ENCODE data around the gene IFNK.

DNA sequence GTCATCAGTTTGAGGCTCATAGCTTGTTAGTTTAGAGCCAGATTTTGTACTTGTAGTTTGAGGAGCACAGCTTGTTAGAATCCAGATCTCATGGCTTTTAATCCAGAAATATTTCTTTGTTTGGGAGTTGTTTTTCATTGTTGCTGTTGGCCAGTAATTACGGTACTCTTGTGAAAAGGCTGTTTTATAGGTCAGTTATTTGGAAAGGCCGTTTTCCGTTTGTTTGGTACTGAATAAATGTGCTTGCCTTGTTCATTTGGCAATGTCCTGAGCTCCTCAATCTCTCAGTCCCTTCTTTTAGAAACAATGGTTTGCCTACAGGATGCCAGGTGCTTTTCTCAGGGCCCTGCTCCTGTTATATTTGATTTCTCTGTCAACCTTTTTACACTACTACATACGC lies 10.0 kb downstream of the IFNK start:
- TF ChIP-seq, protein P1, sequence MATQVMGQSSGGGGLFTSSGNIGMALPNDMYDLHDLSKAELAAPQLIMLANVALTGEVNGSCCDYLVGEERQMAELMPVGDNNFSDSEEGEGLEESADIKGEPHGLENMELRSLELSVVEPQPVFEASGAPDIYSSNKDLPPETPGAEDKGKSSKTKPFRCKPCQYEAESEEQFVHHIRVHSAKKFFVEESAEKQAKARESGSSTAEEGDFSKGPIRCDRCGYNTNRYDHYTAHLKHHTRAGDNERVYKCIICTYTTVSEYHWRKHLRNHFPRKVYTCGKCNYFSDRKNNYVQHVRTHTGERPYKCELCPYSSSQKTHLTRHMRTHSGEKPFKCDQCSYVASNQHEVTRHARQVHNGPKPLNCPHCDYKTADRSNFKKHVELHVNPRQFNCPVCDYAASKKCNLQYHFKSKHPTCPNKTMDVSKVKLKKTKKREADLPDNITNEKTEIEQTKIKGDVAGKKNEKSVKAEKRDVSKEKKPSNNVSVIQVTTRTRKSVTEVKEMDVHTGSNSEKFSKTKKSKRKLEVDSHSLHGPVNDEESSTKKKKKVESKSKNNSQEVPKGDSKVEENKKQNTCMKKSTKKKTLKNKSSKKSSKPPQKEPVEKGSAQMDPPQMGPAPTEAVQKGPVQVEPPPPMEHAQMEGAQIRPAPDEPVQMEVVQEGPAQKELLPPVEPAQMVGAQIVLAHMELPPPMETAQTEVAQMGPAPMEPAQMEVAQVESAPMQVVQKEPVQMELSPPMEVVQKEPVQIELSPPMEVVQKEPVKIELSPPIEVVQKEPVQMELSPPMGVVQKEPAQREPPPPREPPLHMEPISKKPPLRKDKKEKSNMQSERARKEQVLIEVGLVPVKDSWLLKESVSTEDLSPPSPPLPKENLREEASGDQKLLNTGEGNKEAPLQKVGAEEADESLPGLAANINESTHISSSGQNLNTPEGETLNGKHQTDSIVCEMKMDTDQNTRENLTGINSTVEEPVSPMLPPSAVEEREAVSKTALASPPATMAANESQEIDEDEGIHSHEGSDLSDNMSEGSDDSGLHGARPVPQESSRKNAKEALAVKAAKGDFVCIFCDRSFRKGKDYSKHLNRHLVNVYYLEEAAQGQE (IDR thresholded peaks at IDR 0.05; ENCODE audit: low read depth, low read length) = no peak
- TF ChIP-seq FOXM1 (IDR thresholded peaks at IDR 0.05; ENCODE audit: low read depth) = no peak
- TF ChIP-seq, protein P2, sequence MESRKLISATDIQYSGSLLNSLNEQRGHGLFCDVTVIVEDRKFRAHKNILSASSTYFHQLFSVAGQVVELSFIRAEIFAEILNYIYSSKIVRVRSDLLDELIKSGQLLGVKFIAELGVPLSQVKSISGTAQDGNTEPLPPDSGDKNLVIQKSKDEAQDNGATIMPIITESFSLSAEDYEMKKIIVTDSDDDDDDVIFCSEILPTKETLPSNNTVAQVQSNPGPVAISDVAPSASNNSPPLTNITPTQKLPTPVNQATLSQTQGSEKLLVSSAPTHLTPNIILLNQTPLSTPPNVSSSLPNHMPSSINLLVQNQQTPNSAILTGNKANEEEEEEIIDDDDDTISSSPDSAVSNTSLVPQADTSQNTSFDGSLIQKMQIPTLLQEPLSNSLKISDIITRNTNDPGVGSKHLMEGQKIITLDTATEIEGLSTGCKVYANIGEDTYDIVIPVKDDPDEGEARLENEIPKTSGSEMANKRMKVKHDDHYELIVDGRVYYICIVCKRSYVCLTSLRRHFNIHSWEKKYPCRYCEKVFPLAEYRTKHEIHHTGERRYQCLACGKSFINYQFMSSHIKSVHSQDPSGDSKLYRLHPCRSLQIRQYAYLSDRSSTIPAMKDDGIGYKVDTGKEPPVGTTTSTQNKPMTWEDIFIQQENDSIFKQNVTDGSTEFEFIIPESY (IDR thresholded peaks at IDR 0.05; ENCODE audit: borderline replicate concordance, low read depth) = no peak
